Cortex of kidney (tissue), 1 donor: ENCODE data around the gene OR52E6.

Experiments
- DNase-seq: peaks from one replicate; lab custom pipeline; 2025; lab: John Stamatoyannopoulos, UW

Gene OR52E6

GRCh38 chr11:5796541-5796940 is 45.2 kb downstream of the OR52E6 start:
- no peak for DNase-seq

GRCh38 chr11:5791165-5791564 is 50.5 kb downstream of the OR52E6 start, which contains the start of gene OR52N1:
TSS of gene OR52N1 (minus strand) at chr11:5791265. CDS start at chr11:5788816, 2,449 bp downstream.
- no peak for DNase-seq
